Choroid plexus epithelial cell (primary cell): ENCODE data around the gene DDAH1.

Source experiments
- DNase-seq: peaks from one replicate; pipeline ENCODE4 v3.0.0-alpha.2; 2010; ENCODE audit warnings: low read depth
- H3K4me3 ChIP-seq: 2 replicates; pipeline ENCODE4 v1.5.1; 2011; ENCODE audit warnings: low read depth, mild to moderate bottlenecking, control low read depth, low read length, moderate library complexity
- CTCF ChIP-seq: conservative IDR thresholded peaks from 2 replicates; pipeline ENCODE4 v1.5.1; 2011; ENCODE audit warnings: low read depth, mild to moderate bottlenecking, control low read depth, inconsistent platforms, low read length, moderate library complexity

The DDAH1 gene

GRCh38 chr1:85363521-85363920, 101.4 kb downstream of the DDAH1 start:
- no peak overlapping the region for H3K4me3 ChIP-seq
- no peak for DNase-seq
- no peak for TF ChIP-seq CTCF

- no peak for TF ChIP-seq CTCF
- no peak for DNase-seq
- no peak overlapping the region for H3K4me3 ChIP-seq
Measured at GRCh38 chr1:85363092-85363491, 101.9 kb downstream of the DDAH1 start.

- no peak for TF ChIP-seq CTCF
- H3K4me3 ChIP-seq: no peak overlapping the region
- no peak for DNase-seq
Measured at GRCh38 chr1:85361606-85362296, 103.2 kb downstream of the DDAH1 start.

- no peak overlapping the region for H3K4me3 ChIP-seq
- no peak for TF ChIP-seq CTCF
- peak; percentile 42 for DNase-seq
Measured at GRCh38 chr1:85360730-85361493, 104.0 kb downstream of the DDAH1 start.

- TF ChIP-seq CTCF: no peak
- peak; percentile 41 for DNase-seq
- no peak overlapping the region for H3K4me3 ChIP-seq
Measured at GRCh38 chr1:85359874-85360721, 104.9 kb downstream of the DDAH1 start.

- no peak for DNase-seq
- H3K4me3 ChIP-seq: no peak overlapping the region
- TF ChIP-seq CTCF: no peak
Measured at GRCh38 chr1:85358702-85359438, 106.1 kb downstream of the DDAH1 start.
